ENCODE data around the gene L1CAM. TPM values are rescaled to one million over a fixed set of nuclear protein-coding genes. Genes with fewer than 3 reads are reported as not detected.

L1CAM gene
- total and polyA plus RNA-seq, 2 of the 8 experiments (the other 6 are each of a cell fraction or from before 2014, with no cell fraction given) = 11.0 to 43.0 TPM

- TF ChIP-seq CHD7 (IDR thresholded peaks at IDR 0.05; ENCODE audit: insufficient replicate concordance, low read length) = no peak
- TF ChIP-seq SRF (IDR thresholded peaks at IDR 0.05; ENCODE audit: low read depth, low read length) = no peak
- no peak for TF ChIP-seq TCF12 (IDR thresholded peaks at IDR 0.05; ENCODE audit: low read depth, low read length)
- TF ChIP-seq CBX8 (IDR thresholded peaks at IDR 0.05; ENCODE audit: borderline replicate concordance, low read depth, low read length) = no peak
- no peak for TF ChIP-seq CHD2 (IDR thresholded peaks at IDR 0.05; ENCODE audit: low read length)
- no peak for TF ChIP-seq POLR2AphosphoS5 (IDR thresholded peaks at IDR 0.05; ENCODE audit: low read depth, low read length)
- TF ChIP-seq SIX5 (IDR thresholded peaks at IDR 0.05; ENCODE audit: low read depth, low read length) = no peak
- no peak for TF ChIP-seq NANOG (IDR thresholded peaks at IDR 0.05; ENCODE audit: insufficient read depth, low read depth, low read length, poor library complexity, severe bottlenecking)
- TF ChIP-seq JUND (IDR thresholded peaks at IDR 0.05; ENCODE audit: low read length) = no peak
- TF ChIP-seq RAD21 (IDR thresholded peaks at IDR 0.05 in 1 of 2, conservative IDR thresholded peaks at IDR 0.05 in 1 of 2; ENCODE audit: low read depth in 2 of 2, low read length in 2 of 2) = no peak
Measured at GRCh38 chrX:153882557-153882956, 3.4 kb downstream of the L1CAM start (continued).
